ENCODE measurements around the gene SCN4B. TPM values are rescaled to one million over a fixed set of nuclear protein-coding genes. Genes with fewer than 3 reads are reported as not detected.
A peak's percentile ranks its signal among the peaks of the same experiment; 100 is the strongest.

Gene SCN4B
- total RNA-seq, 2 donors from 2014 or later = 0.15 to 0.20 TPM

- TF ChIP-seq CTCF (conservative IDR thresholded peaks at IDR 0.05) = no peak
- Histone ChIP-seq H3K9ac (ENCODE audit: extremely low read depth, low read length, poor library complexity, severe bottlenecking) (no peak overlapping the region), H3K36me3 (ENCODE audit: control insufficient read depth, insufficient read depth, low read length) (no peaks in the 10 kb centered on the region), H3K27me3 (ENCODE audit: control insufficient read depth, insufficient read depth, low read length, poor library complexity, severe bottlenecking) (no peaks in the 10 kb centered on the region), H3K4me1 (ENCODE audit: control insufficient read depth, insufficient read depth, low read length) (no peaks in the 10 kb centered on the region), H3K4me3 (ENCODE audit: low read length) (no peak overlapping the region), H3K27ac (ENCODE audit: low read depth, low read length) (no peak overlapping the region), H3K9me3 (ENCODE audit: control insufficient read depth, low read length) (no peaks in the 10 kb centered on the region)
- peaks cover 8% of the 10 kb centered on the region for H3K27me3 Mint-ChIP-seq (ENCODE audit: insufficient read depth)
- no peak for DNase-seq
- H3K4me1 Mint-ChIP-seq = peaks cover 10% of the 10 kb centered on the region
- WGBS, 2 experiments (ENCODE audit: insufficient coverage in 1 of 2, insufficient read length in 1 of 2) = 88 to 100% methylated on average over 1 to 2 of the region's 2 CpGs
- H3K36me3 Mint-ChIP-seq (ENCODE audit: low read depth) = no peaks in the 10 kb centered on the region
- H3K9me3 Mint-ChIP-seq = no peaks in the 10 kb centered on the region
- no peak overlapping the region for H3K4me3 Mint-ChIP-seq
- no peak overlapping the region for H3K27ac Mint-ChIP-seq
Observed at GRCh38 chr11:118109231-118109630, 43.4 kb downstream of the SCN4B start.

- H3K27ac Mint-ChIP-seq = no peak overlapping the region
- WGBS, 2 experiments (ENCODE audit: insufficient coverage in 1 of 2, insufficient read length in 1 of 2) = 32 to 67% methylated on average over 3 to 5 of the region's 5 CpGs
Observed at GRCh38 chr11:118108513-118108912, 44.1 kb downstream of the SCN4B start.

GRCh38 chr11:118106789-118107335 is 45.8 kb downstream of the SCN4B start:
- no peaks in the 10 kb centered on the region for H3K36me3 Mint-ChIP-seq (ENCODE audit: low read depth)
- 71 to 93% methylated on average over 1 to 2 of the region's 2 CpGs for WGBS, 2 experiments (ENCODE audit: insufficient coverage in 1 of 2, insufficient read length in 1 of 2)

More at GRCh38 chr11:118108513-118108912, 44.1 kb downstream of the SCN4B start:
- Histone ChIP-seq H3K9ac (ENCODE audit: extremely low read depth, low read length, poor library complexity, severe bottlenecking) (no peak overlapping the region), H3K4me3 (ENCODE audit: low read length) (no peak overlapping the region), H3K36me3 (ENCODE audit: control insufficient read depth, insufficient read depth, low read length) (no peaks in the 10 kb centered on the region), H3K27me3 (ENCODE audit: control insufficient read depth, insufficient read depth, low read length, poor library complexity, severe bottlenecking) (no peaks in the 10 kb centered on the region), H3K4me1 (ENCODE audit: control insufficient read depth, insufficient read depth, low read length) (no peaks in the 10 kb centered on the region), H3K9me3 (ENCODE audit: control insufficient read depth, low read length) (no peaks in the 10 kb centered on the region), H3K27ac (ENCODE audit: low read depth, low read length) (no peak overlapping the region)
- H3K9me3 Mint-ChIP-seq = no peaks in the 10 kb centered on the region
- no peaks in the 10 kb centered on the region for H3K36me3 Mint-ChIP-seq (ENCODE audit: low read depth)
- DNase-seq = peak; percentile 76
- no peak overlapping the region for H3K4me3 Mint-ChIP-seq
- no peak for TF ChIP-seq CTCF (conservative IDR thresholded peaks at IDR 0.05)
- peaks cover 6% of the 10 kb centered on the region for H3K27me3 Mint-ChIP-seq (ENCODE audit: insufficient read depth)
- H3K4me1 Mint-ChIP-seq = peaks cover 10% of the 10 kb centered on the region

More at GRCh38 chr11:118106789-118107335, 45.8 kb downstream of the SCN4B start:
- H3K4me1 ChIP-seq (ENCODE audit: control insufficient read depth, insufficient read depth, low read length) = no peaks in the 10 kb centered on the region
- no peak overlapping the region for H3K27ac Mint-ChIP-seq
- H3K9ac ChIP-seq (ENCODE audit: extremely low read depth, low read length, poor library complexity, severe bottlenecking) = no peak overlapping the region
- H3K9me3 Mint-ChIP-seq = no peaks in the 10 kb centered on the region
- peaks cover 6% of the 10 kb centered on the region for H3K27me3 Mint-ChIP-seq (ENCODE audit: insufficient read depth)
- no peak for DNase-seq
- H3K4me3 ChIP-seq (ENCODE audit: low read length) = no peak overlapping the region
- TF ChIP-seq CTCF (conservative IDR thresholded peaks at IDR 0.05) = no peak
- no peak overlapping the region for H3K4me3 Mint-ChIP-seq
- H3K27me3 ChIP-seq (ENCODE audit: control insufficient read depth, insufficient read depth, low read length, poor library complexity, severe bottlenecking) = no peaks in the 10 kb centered on the region
- H3K36me3 ChIP-seq (ENCODE audit: control insufficient read depth, insufficient read depth, low read length) = no peaks in the 10 kb centered on the region
- H3K27ac ChIP-seq (ENCODE audit: low read depth, low read length) = no peak overlapping the region
- peaks cover 13% of the 10 kb centered on the region for H3K4me1 Mint-ChIP-seq
- H3K9me3 ChIP-seq (ENCODE audit: control insufficient read depth, low read length) = no peaks in the 10 kb centered on the region
